A549 (cell line): Measurements from ENCODE around the gene HIGD1A. TPM values are rescaled to one million over a fixed set of nuclear protein-coding genes. Genes with fewer than 3 reads are reported as not detected.
A peak's percentile ranks its signal among the peaks of the same experiment; 100 is the strongest.

Source experiments
- ATAC-seq, 2 experiments: fragments of 200-7000 bp in 1 of 2; fragments of >200 bp in 1 of 2; cut with Nextera tagmentation in 1 of 2; cut with Tn5 transposase in 1 of 2; 3 replicates each; pipeline versions ENCODE4 v1.8.0 to v1.9.1; 2018 to 2020; ENCODE audit warnings: mild to moderate bottlenecking in 1 of 2, moderate library complexity in 1 of 2
- CTCF ChIA-PET: fragments of 300-600 bp; sonication (Branson Sonifier 250); formaldehyde crosslinking; extraction: SDS; loops from one replicate; lab custom pipeline; 2021; ENCODE audit warnings: antibody characterized with exemption, inconsistent platforms; lab: Yijun Ruan, JAX
- POLR2A ChIA-PET: fragments of 350-600 bp; formaldehyde crosslinking; extraction: SDS; loops from one replicate; lab custom pipeline; 2021; ENCODE audit warnings: antibody characterized with exemption, inconsistent platforms; lab: Yijun Ruan, JAX
- DNase-seq, 2 experiments: peaks; one replicate each; pipeline versions ENCODE4 v3.0.0 to v3.0.0-alpha.2; 2011 to 2016; ENCODE audit warnings: low read depth in 1 of 2, low spot score in 1 of 2
- FAIRE-seq: peaks from 2 replicates; lab custom pipeline; 2011; peaks lifted over from hg19 to GRCh38; lab: Jason Lieb, UNC
- H3K27ac ChIP-seq, 2 experiments: fragments of >200 bp; sonication (Bioruptor Twin); formaldehyde crosslinking; 3 replicates each; pipeline ENCODE4 v1.5.1; 2016 to 2017
- H3K4me1 ChIP-seq: fragments of >200 bp; sonication (Bioruptor Twin); formaldehyde crosslinking; 3 replicates; pipeline ENCODE4 v1.6.1; 2016
- H3K4me2 ChIP-seq: fragments of >200 bp; sonication (Bioruptor Twin); formaldehyde crosslinking; 3 replicates; pipeline ENCODE4 v1.6.1; 2016
- H3K4me3 ChIP-seq: fragments of >200 bp; sonication (Bioruptor Twin); formaldehyde crosslinking; 3 replicates; pipeline ENCODE4 v1.5.1; 2016
- H3K9me3 ChIP-seq: fragments of >200 bp; sonication (Bioruptor Twin); formaldehyde crosslinking; 3 replicates; pipeline ENCODE4 v1.6.1; 2016
- BHLHE40 ChIP-seq: IDR thresholded peaks from 2 replicates; pipeline ENCODE4 v1.6.1; 2012; ENCODE audit warnings: low read depth, low read length, inconsistent platforms
- EHMT2 ChIP-seq: fragments of 200-600 bp; sonication (generic); IDR thresholded peaks from 2 replicates; pipeline ENCODE4 v1.6.1; 2016; ENCODE audit warnings: antibody characterized with exemption, low read depth, mild to moderate bottlenecking, moderate library complexity
- FOXS1 ChIP-seq: fragments of 250-450 bp; sonication (Bioruptor Pico); IDR thresholded peaks from 2 replicates; pipeline ENCODE4 v1.5.0; 2020; ENCODE audit warnings: mild to moderate bottlenecking, moderate library complexity
- HEYL ChIP-seq: fragments of 250-450 bp; sonication (Bioruptor Pico); IDR thresholded peaks from 2 replicates; pipeline ENCODE4 v1.8.0; 2021; ENCODE audit warnings: mild to moderate bottlenecking, moderate library complexity
- HOXA7 ChIP-seq: fragments of 250-450 bp; sonication (Bioruptor Pico); IDR thresholded peaks from 2 replicates; pipeline ENCODE4 v1.5.0; 2020; ENCODE audit warnings: mild to moderate bottlenecking, moderate library complexity
- HOXB13 ChIP-seq: fragments of 250-450 bp; sonication (Bioruptor Pico); IDR thresholded peaks from 2 replicates; pipeline ENCODE4 v1.5.0; 2020; ENCODE audit warnings: low read depth, mild to moderate bottlenecking, moderate library complexity
- JUN ChIP-seq, 2 experiments: fragments of >200 bp; sonication (Bioruptor Twin); formaldehyde crosslinking; IDR thresholded peaks; 2 replicates in 1 of 2; 3 replicates in 1 of 2; pipeline ENCODE4 v1.6.1; 2016 to 2017
- JUNB ChIP-seq: fragments of >200 bp; sonication (Bioruptor Twin); formaldehyde crosslinking; IDR thresholded peaks from 2 replicates; pipeline ENCODE4 v1.6.1; 2016
- MAFK ChIP-seq: fragments of 450-650 bp; IDR thresholded peaks from 2 replicates; pipeline ENCODE4 v1.6.1; 2014; ENCODE audit not compliant: partially characterized antibody
- MYC ChIP-seq: IDR thresholded peaks from 2 replicates; pipeline ENCODE4 v1.6.1; 2012; ENCODE audit warnings: mild to moderate bottlenecking, inconsistent platforms, low read length, improper control_type of control experiment, borderline replicate concordance
- NFE2L2 ChIP-seq: fragments of 150-350 bp; conservative IDR thresholded peaks from 2 replicates; pipeline ENCODE4 v1.6.1; 2014; ENCODE audit warnings: low read length
- NPAS2 ChIP-seq: fragments of 250-450 bp; sonication (Bioruptor Pico); IDR thresholded peaks from 2 replicates; pipeline ENCODE4 v1.8.0; 2022; ENCODE audit warnings: mild to moderate bottlenecking, moderate library complexity, borderline replicate concordance
- PBX3 ChIP-seq: IDR thresholded peaks from 2 replicates; pipeline ENCODE4 v1.6.1; 2012
- POLR2A ChIP-seq: IDR thresholded peaks from 2 replicates; pipeline ENCODE4 v1.6.1; 2012; ENCODE audit warnings: mild to moderate bottlenecking, low read length
- POLR2AphosphoS2 ChIP-seq: conservative IDR thresholded peaks from 2 replicates; pipeline ENCODE4 v1.6.1; 2012; ENCODE audit warnings: low read length, improper control_type of control experiment, inconsistent platforms
- RAD21 ChIP-seq, 2 experiments: fragments of >200 bp in 1 of 2; sonication (Bioruptor Twin) in 1 of 2; formaldehyde crosslinking in 1 of 2; IDR thresholded peaks in 1 of 2; conservative IDR thresholded peaks in 1 of 2; 2 replicates in 1 of 2; 3 replicates in 1 of 2; pipeline ENCODE4 v1.6.1; 2012 to 2018; ENCODE audit warnings: inconsistent platforms in 1 of 2
- RARB ChIP-seq: fragments of 250-450 bp; sonication (Bioruptor Pico); IDR thresholded peaks from 2 replicates; pipeline ENCODE4 v1.8.0; 2021; ENCODE audit warnings: mild to moderate bottlenecking, moderate library complexity
- RCOR1 ChIP-seq: fragments of 150-350 bp; IDR thresholded peaks from 2 replicates; pipeline ENCODE4 v1.6.1; 2014; ENCODE audit warnings: antibody characterized with exemption, low read length, low read depth
- RFX5 ChIP-seq: fragments of 450-650 bp; IDR thresholded peaks from 2 replicates; pipeline ENCODE4 v1.7.1; 2014; ENCODE audit warnings: antibody characterized with exemption, mild to moderate bottlenecking, moderate library complexity
- SMC3 ChIP-seq: fragments of >200 bp; sonication (Bioruptor Twin); formaldehyde crosslinking; IDR thresholded peaks from 3 replicates; pipeline ENCODE4 v1.6.1; 2018; ENCODE audit warnings: inconsistent platforms
- ZSCAN20 ChIP-seq: fragments of 250-450 bp; sonication (Bioruptor Pico); IDR thresholded peaks from 2 replicates; pipeline ENCODE4 v1.8.0; 2022; ENCODE audit warnings: mild to moderate bottlenecking, moderate library complexity
- WGBS: methylation state at CpG from one replicate; pipeline ENCODE4 v1.1.6; 2017; ENCODE audit errors: missing lambda C conversion rate; 5-methylcytosine and 5-hydroxymethylcytosine counted together
- polyA plus RNA-seq, 4 experiments: library from polyadenylated mRNA; depleted of rRNA in 3 of 4; stranded (reverse); fragments of >200 nt; fragmentation: RNase III in 1 of 4; extraction: RNeasy Plus Mini Kit Qiagen cat#74134 plus additional on column Dnase treatment in 1 of 4; gene quantifications; 2 replicates in 3 of 4; 3 replicates in 1 of 4; pipeline ENCODE4 v1.2.3, GENCODE V29; 2011 to 2017
- TF ChIP-seq, protein P1 (sequence below): fragments of >200 bp; sonication (Bioruptor Twin); formaldehyde crosslinking; IDR thresholded peaks from 3 replicates; pipeline ENCODE4 v1.6.1; 2016
- TF ChIP-seq, protein P2 (sequence below): fragments of 250-450 bp; sonication (Bioruptor Pico); IDR thresholded peaks from 2 replicates; pipeline ENCODE4 v1.5.0; 2021; ENCODE audit warnings: mild to moderate bottlenecking, moderate library complexity, borderline replicate concordance
- TF ChIP-seq, protein P3 (sequence below): fragments of 250-450 bp; sonication (Bioruptor Pico); IDR thresholded peaks from 2 replicates; pipeline ENCODE4 v1.5.0; 2020; ENCODE audit warnings: low read depth, mild to moderate bottlenecking, moderate library complexity

The HIGD1A gene
- polyA plus RNA-seq, 2 of the 4 experiments (the other 2 are of a cell fraction), result 146 to 158 TPM

- peaks cover 12% of the 10 kb centered on the region for H3K4me1 ChIP-seq
- 2% methylated on average over 33 of the region's 33 CpGs for WGBS
- no peak for FAIRE-seq
Observed at GRCh38 chr3:42803414-42804105, 730 bp downstream of the HIGD1A start.

GRCh38 chr3:42802876-42803413 is 1.3 kb downstream of the HIGD1A start:
- peak overlapping the region; percentile 62 for H3K4me3 ChIP-seq
- no peak for TF ChIP-seq HOXB13 (CRISPR knock-in tag)
- TF ChIP-seq HEYL (CRISPR knock-in tag), result no peak
- no peak for TF ChIP-seq ZSCAN20 (CRISPR knock-in tag)
- TF ChIP-seq SMC3, result no peak
- TF ChIP-seq RFX5, result no peak
- TF ChIP-seq NPAS2 (CRISPR knock-in tag), result no peak
- TF ChIP-seq RARB (CRISPR knock-in tag), result no peak
- TF ChIP-seq EHMT2, result no peak
- TF ChIP-seq BHLHE40, result no peak
- TF ChIP-seq, protein P1, sequence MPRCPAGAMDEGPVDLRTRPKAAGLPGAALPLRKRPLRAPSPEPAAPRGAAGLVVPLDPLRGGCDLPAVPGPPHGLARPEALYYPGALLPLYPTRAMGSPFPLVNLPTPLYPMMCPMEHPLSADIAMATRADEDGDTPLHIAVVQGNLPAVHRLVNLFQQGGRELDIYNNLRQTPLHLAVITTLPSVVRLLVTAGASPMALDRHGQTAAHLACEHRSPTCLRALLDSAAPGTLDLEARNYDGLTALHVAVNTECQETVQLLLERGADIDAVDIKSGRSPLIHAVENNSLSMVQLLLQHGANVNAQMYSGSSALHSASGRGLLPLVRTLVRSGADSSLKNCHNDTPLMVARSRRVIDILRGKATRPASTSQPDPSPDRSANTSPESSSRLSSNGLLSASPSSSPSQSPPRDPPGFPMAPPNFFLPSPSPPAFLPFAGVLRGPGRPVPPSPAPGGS, result no peak
- TF ChIP-seq MAFK, result no peak
- TF ChIP-seq JUN (IDR thresholded peaks at IDR 0.05), result no peak
- TF ChIP-seq, protein P2, sequence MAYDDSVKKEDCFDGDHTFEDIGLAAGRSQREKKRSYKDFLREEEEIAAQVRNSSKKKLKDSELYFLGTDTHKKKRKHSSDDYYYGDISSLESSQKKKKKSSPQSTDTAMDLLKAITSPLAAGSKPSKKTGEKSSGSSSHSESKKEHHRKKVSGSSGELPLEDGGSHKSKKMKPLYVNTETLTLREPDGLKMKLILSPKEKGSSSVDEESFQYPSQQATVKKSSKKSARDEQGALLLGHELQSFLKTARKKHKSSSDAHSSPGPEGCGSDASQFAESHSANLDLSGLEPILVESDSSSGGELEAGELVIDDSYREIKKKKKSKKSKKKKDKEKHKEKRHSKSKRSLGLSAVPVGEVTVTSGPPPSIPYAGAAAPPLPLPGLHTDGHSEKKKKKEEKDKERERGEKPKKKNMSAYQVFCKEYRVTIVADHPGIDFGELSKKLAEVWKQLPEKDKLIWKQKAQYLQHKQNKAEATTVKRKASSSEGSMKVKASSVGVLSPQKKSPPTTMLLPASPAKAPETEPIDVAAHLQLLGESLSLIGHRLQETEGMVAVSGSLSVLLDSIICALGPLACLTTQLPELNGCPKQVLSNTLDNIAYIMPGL (CRISPR knock-in tag), result no peak
- TF ChIP-seq POLR2A, result no peak
- ATAC-seq (no peak), DNase-seq (no peak), FAIRE-seq (no peak)
- no peaks in the 10 kb centered on the region for H3K9me3 ChIP-seq
- 82% methylated on average over 11 of the region's 11 CpGs for WGBS
- peak overlapping the region; percentile 88 for H3K4me2 ChIP-seq
- ChIA-PET POLR2A (no interaction called here), CTCF (interaction anchor here (1.3 kb wide), 1 partner anchor 8 kb away, joined by 3 read pairs; no protein-coding TSS in a partner anchor)
- H3K4me1 ChIP-seq, result peaks cover 12% of the 10 kb centered on the region
- H3K27ac ChIP-seq, result peak overlapping the region; percentile 75 to 97; a peak in 3 of 6 replicates

More at GRCh38 chr3:42803414-42804105, 730 bp downstream of the HIGD1A start:
- CTCF ChIA-PET, result interaction anchor here (1.0 to 2.0 kb wide), 4 partner anchors 9 to 78 kb away, joined by 3 to 7 read pairs (median 4); no protein-coding TSS in a partner anchor
- no peaks in the 10 kb centered on the region for H3K9me3 ChIP-seq
- peak overlapping the region; percentile 62 for H3K4me3 ChIP-seq
- TF ChIP-seq EHMT2 (no peak), RCOR1 (no peak), HOXA7 (no peak), JUNB (no peak), HEYL (CRISPR knock-in tag) (no peak)
- POLR2A ChIA-PET, result interaction anchor here (0.6 to 1.7 kb wide), 2 partner anchors 24 to 36 kb away, joined by 4 to 6 read pairs; no protein-coding TSS in a partner anchor
- ATAC-seq (peak; percentile 59 to 76), DNase-seq (peak; percentile 18 to 23)
- peak overlapping the region; percentile 75 to 97 for H3K27ac ChIP-seq
- peak overlapping the region; percentile 88 for H3K4me2 ChIP-seq

DNA sequence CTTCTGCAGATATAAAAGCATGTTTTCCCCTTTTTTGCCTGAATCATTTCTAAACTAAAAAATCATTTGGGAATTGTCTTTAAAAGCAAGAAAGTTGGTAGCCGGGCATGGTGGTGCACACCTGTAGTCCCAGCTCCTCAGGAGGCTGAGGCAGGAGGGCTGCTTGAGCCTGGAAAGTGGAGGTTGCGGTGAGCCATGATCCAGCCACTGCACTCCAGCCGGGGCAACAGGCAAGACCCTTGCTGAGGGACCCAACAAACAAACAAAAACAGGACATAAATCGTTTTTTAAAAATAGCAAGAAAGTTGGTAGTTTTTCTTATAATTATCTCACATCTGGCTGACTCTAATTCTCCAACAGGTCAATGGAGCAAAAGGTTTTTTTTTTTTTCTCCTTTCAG is 2.5 kb downstream of the HIGD1A start:
- 79% methylated on average over 4 of the region's 4 CpGs for WGBS
- ATAC-seq, result no peak
- no peak for DNase-seq
- H3K4me1 ChIP-seq, result peaks cover 12% of the 10 kb centered on the region
- POLR2A ChIA-PET, result no interaction called here
- H3K4me3 ChIP-seq, result no peak overlapping the region
- FAIRE-seq, result no peak
- H3K27ac ChIP-seq, result no peak overlapping the region
- H3K9me3 ChIP-seq, result no peaks in the 10 kb centered on the region
- CTCF ChIA-PET, result no interaction called here
- no peak overlapping the region for H3K4me2 ChIP-seq
- no peak for TF ChIP-seq POLR2AphosphoS2
- TF ChIP-seq PBX3, result no peak
- TF ChIP-seq NFE2L2, result no peak
- no peak for TF ChIP-seq MYC
- TF ChIP-seq, protein P3, sequence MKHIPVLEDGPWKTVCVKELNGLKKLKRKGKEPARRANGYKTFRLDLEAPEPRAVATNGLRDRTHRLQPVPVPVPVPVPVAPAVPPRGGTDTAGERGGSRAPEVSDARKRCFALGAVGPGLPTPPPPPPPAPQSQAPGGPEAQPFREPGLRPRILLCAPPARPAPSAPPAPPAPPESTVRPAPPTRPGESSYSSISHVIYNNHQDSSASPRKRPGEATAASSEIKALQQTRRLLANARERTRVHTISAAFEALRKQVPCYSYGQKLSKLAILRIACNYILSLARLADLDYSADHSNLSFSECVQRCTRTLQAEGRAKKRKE (CRISPR knock-in tag), result no peak
- no peak for TF ChIP-seq RAD21 (conservative IDR thresholded peaks at IDR 0.05 in 1 of 2, IDR thresholded peaks at IDR 0.05 in 1 of 2)
- no peak for TF ChIP-seq FOXS1
